Adrenal gland (tissue), 5 donors: Measurements from ENCODE around the gene IL1RAPL1.

Experiments used
- POLR2A ChIP-seq, 2 donors: fragments of 450-650 bp; IDR thresholded peaks; one replicate each; pipeline ENCODE4 v1.6.1; 2017; ENCODE audit warnings: antibody characterized with exemption in 2 of 2, mild to moderate bottlenecking in 2 of 2, moderate library complexity in 1 of 2
- TF ChIP-seq, protein P1 (sequence below), 6 experiments: fragments of 450-650 bp in 4 of 6; fragments of 200-600 bp in 2 of 6; sonication (generic) in 1 of 6; IDR thresholded peaks; 1 replicate in 5 of 6; 2 replicates in 1 of 6; pipeline versions ENCODE4 v1.5.1 to v1.8.0; 2016 to 2021; ENCODE audit warnings: antibody characterized with exemption in 6 of 6, mild to moderate bottlenecking in 2 of 6, moderate library complexity in 1 of 6
- donor health status: DM: no; HTN: no; CAD: no.

DNA sequence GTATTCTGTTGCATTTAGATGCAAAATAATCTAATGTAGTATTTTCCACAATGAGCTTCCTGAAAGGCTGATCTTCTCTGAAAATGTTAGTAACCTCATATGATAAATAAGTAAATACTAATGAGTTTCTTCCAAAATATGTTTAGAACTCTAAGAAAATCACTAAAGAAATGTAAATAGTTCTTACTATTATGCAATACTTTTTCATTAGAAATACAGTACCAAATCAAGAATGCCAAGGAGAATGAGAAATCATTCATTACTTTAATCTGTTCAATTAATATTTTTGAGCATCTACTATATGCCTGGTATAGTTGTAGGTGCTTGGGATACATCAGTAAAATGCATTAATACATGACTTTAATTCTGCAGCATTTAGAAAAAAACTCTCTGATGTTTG is 130.6 kb downstream of the IL1RAPL1 start:
- TF ChIP-seq, protein P1, sequence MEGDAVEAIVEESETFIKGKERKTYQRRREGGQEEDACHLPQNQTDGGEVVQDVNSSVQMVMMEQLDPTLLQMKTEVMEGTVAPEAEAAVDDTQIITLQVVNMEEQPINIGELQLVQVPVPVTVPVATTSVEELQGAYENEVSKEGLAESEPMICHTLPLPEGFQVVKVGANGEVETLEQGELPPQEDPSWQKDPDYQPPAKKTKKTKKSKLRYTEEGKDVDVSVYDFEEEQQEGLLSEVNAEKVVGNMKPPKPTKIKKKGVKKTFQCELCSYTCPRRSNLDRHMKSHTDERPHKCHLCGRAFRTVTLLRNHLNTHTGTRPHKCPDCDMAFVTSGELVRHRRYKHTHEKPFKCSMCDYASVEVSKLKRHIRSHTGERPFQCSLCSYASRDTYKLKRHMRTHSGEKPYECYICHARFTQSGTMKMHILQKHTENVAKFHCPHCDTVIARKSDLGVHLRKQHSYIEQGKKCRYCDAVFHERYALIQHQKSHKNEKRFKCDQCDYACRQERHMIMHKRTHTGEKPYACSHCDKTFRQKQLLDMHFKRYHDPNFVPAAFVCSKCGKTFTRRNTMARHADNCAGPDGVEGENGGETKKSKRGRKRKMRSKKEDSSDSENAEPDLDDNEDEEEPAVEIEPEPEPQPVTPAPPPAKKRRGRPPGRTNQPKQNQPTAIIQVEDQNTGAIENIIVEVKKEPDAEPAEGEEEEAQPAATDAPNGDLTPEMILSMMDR (IDR thresholded peaks at IDR 0.05): no peak
- TF ChIP-seq POLR2A (IDR thresholded peaks at IDR 0.05): no peak
